ENCODE data around the gene IER5.
"Not testable (repeated sequence)": the region's sequence is repeated elsewhere in the genome, so short reads cannot be mapped to it uniquely, and the experiment has no call there.

- TF ChIP-seq E2F4 (CRISPR knock-in tag; IDR thresholded peaks at IDR 0.05; ENCODE audit: borderline replicate concordance, low read depth); ZNF263 (CRISPR knock-in tag; IDR thresholded peaks at IDR 0.05; ENCODE audit: low read depth); CTCF (IDR thresholded peaks at IDR 0.05); E2F1 (CRISPR knock-in tag; IDR thresholded peaks at IDR 0.05); HMGXB4 (CRISPR knock-in tag; IDR thresholded peaks at IDR 0.05); USF2 (CRISPR knock-in tag; IDR thresholded peaks at IDR 0.05); USF1 (CRISPR knock-in tag; IDR thresholded peaks at IDR 0.05); NR3C1 (CRISPR knock-in tag; conservative IDR thresholded peaks at IDR 0.05; ENCODE audit: low read depth); TP53 (CRISPR knock-in tag; IDR thresholded peaks at IDR 0.05); FOXK1 (CRISPR knock-in tag; IDR thresholded peaks at IDR 0.05); ATF6 (CRISPR knock-in tag; IDR thresholded peaks at IDR 0.05); TEAD4 (CRISPR knock-in tag; IDR thresholded peaks at IDR 0.05); SP1 (CRISPR knock-in tag; conservative IDR thresholded peaks at IDR 0.05); NR2C2 (CRISPR knock-in tag; IDR thresholded peaks at IDR 0.05): not testable (repeated sequence)
Observed at GRCh38 chr1:181060947-181061346, 27.6 kb upstream of the IER5 start.
